Keratinocyte (primary cell): ENCODE results near the gene BAIAP2. TPM values are rescaled to one million over a fixed set of nuclear protein-coding genes. Genes with fewer than 3 reads are reported as not detected.

ENCODE experiments used
- DNase-seq: peaks from one replicate; pipeline ENCODE4 v3.0.0-alpha.2; 2011; ENCODE audit warnings: low read depth, missing footprints, low spot score
- FAIRE-seq: peaks from 2 replicates; lab custom pipeline; 2011; peaks lifted over from hg19 to GRCh38; lab: Jason Lieb, UNC
- H2AFZ ChIP-seq: 2 replicates; pipeline ENCODE4 v1.6.0; 2012; ENCODE audit warnings: low read length, control low read depth, inconsistent platforms; ENCODE audit not compliant: control insufficient read depth
- H3K27ac ChIP-seq: 2 replicates; pipeline ENCODE4 v1.5.1; 2011; ENCODE audit warnings: low read length; ENCODE audit not compliant: control insufficient read depth, insufficient read depth
- H3K27me3 ChIP-seq: 3 replicates; pipeline ENCODE4 v1.6.0; 2011; ENCODE audit warnings: low read length; ENCODE audit not compliant: control insufficient read depth, insufficient read depth; ENCODE audit errors: extremely low read depth
- H3K36me3 ChIP-seq, 2 experiments: 2 replicates in 1 of 2; 3 replicates in 1 of 2; pipeline ENCODE4 v1.5.1; 2011; ENCODE audit warnings: low read length in 2 of 2, mild to moderate bottlenecking in 1 of 2; ENCODE audit not compliant: control insufficient read depth in 2 of 2, insufficient read depth in 2 of 2; ENCODE audit errors: extremely low read depth in 1 of 2
- H3K4me1 ChIP-seq: 3 replicates; pipeline ENCODE4 v1.5.1; 2011; ENCODE audit warnings: low read length; ENCODE audit not compliant: control insufficient read depth, insufficient read depth; ENCODE audit errors: extremely low read depth
- H3K4me2 ChIP-seq: 3 replicates; pipeline ENCODE4 v1.6.0; 2011; ENCODE audit warnings: low read depth, low read length; ENCODE audit not compliant: control insufficient read depth, insufficient read depth; ENCODE audit errors: extremely low read depth
- H3K4me3 ChIP-seq, 3 experiments: fragments of 200-600 bp in 1 of 3; sonication (generic) in 1 of 3; 2 replicates in 2 of 3; 3 replicates in 1 of 3; pipeline ENCODE4 v1.5.1; 2011 to 2016; ENCODE audit warnings: low read length in 3 of 3, mild to moderate bottlenecking in 3 of 3, control low read depth in 2 of 3, inconsistent platforms in 1 of 3, low read depth in 1 of 3, mixed read lengths in 1 of 3, mixed run types in 1 of 3, moderate library complexity in 1 of 3; ENCODE audit not compliant: control insufficient read depth in 2 of 3, insufficient read depth in 2 of 3; ENCODE audit errors: extremely low read depth in 1 of 3
- H3K79me2 ChIP-seq: 2 replicates; pipeline ENCODE4 v1.6.0; 2012; ENCODE audit warnings: low read length; ENCODE audit not compliant: control insufficient read depth, insufficient read depth
- H3K9ac ChIP-seq: 3 replicates; pipeline ENCODE4 v1.6.0; 2011; ENCODE audit warnings: low read length; ENCODE audit not compliant: control insufficient read depth, insufficient read depth; ENCODE audit errors: extremely low read depth
- H3K9me1 ChIP-seq: 3 replicates; pipeline ENCODE4 v1.6.0; 2011; ENCODE audit warnings: low read length; ENCODE audit not compliant: control insufficient read depth, insufficient read depth; ENCODE audit errors: extremely low read depth
- H3K9me3 ChIP-seq: 2 replicates; pipeline ENCODE4 v1.5.1; 2012; ENCODE audit warnings: low read depth, low read length; ENCODE audit not compliant: control insufficient read depth
- H4K20me1 ChIP-seq: 3 replicates; pipeline ENCODE4 v1.6.0; 2011; ENCODE audit warnings: low read length; ENCODE audit not compliant: control insufficient read depth, insufficient read depth; ENCODE audit errors: extremely low read depth
- CTCF ChIP-seq, 3 experiments: IDR thresholded peaks in 1 of 3; conservative IDR thresholded peaks in 1 of 3; optimal IDR thresholded peaks in 1 of 3; 2 replicates in 2 of 3; 3 replicates in 1 of 3; pipeline versions ENCODE3 to v1.5.1; 2011; ENCODE audit warnings: low read length in 3 of 3, mild to moderate bottlenecking in 3 of 3, moderate library complexity in 2 of 3, control low read depth in 1 of 3, inconsistent platforms in 1 of 3; ENCODE audit not compliant: insufficient read depth in 2 of 3; ENCODE audit errors: extremely low read depth in 1 of 3
- EZH2 ChIP-seq: IDR thresholded peaks from one replicate; pipeline ENCODE4 v1.6.1; 2012; ENCODE audit warnings: inconsistent platforms, mild to moderate bottlenecking, low read length, moderate library complexity
- dilution Hi-C: fragments of 300-500 bp; cut with MboI; formaldehyde crosslinking; loops from one replicate; pipeline ENCODE4 v1.7.0; 2020; ENCODE audit warnings: low sequenced_read_pairs; ENCODE audit not compliant: extremely low pct_ligation_motif_present
- polyA plus RNA-seq, 5 experiments: library from polyadenylated mRNA; depleted of rRNA in 3 of 5; stranded (reverse) in 3 of 5; stranded (forward) in 1 of 5; unstranded in 1 of 5; fragments of >200 nt; gene quantifications; 1 replicate in 1 of 5; 2 replicates in 3 of 5; 3 replicates in 1 of 5; pipeline versions ENCODE4 v1.2.1 to v1.2.3, GENCODE V29; 2011 to 2012; ENCODE audit warnings: missing spikeins in 2 of 5, low read depth in 1 of 5, low replicate concordance in 1 of 5

Gene BAIAP2
- polyA plus RNA-seq, 1 donor (not counting 4 experiments of a cell fraction or from before 2014, with no cell fraction given) = 56.7 TPM

- H3K4me2 ChIP-seq = no peak overlapping the region
- no peaks in the 10 kb centered on the region for H3K79me2 ChIP-seq
- H3K4me1 ChIP-seq = no peaks in the 10 kb centered on the region
- H3K9me3 ChIP-seq = no peaks in the 10 kb centered on the region
- dilution Hi-C loops = no loop called here
- no peak overlapping the region for H3K4me3 ChIP-seq
- no peak overlapping the region for H2AFZ ChIP-seq
- no peaks in the 10 kb centered on the region for H3K9me1 ChIP-seq
- TF ChIP-seq EZH2 (no peak), CTCF (optimal IDR thresholded peaks at IDR 0.05 in 1 of 3, IDR thresholded peaks at IDR 0.05 in 1 of 3, conservative IDR thresholded peaks at IDR 0.05 in 1 of 3; ENCODE audit: extremely low read depth in 1 of 3, insufficient read depth in 2 of 3, low read length in 3 of 3) (no peak)
- no peak overlapping the region for H3K27ac ChIP-seq
- no peak for FAIRE-seq
- DNase-seq = no peak
- H4K20me1 ChIP-seq = no peaks in the 10 kb centered on the region
- peaks cover 14% of the 10 kb centered on the region for H3K27me3 ChIP-seq
- no peak overlapping the region for H3K9ac ChIP-seq
- no peaks in the 10 kb centered on the region for H3K36me3 ChIP-seq
These were observed 120.0 kb downstream of the BAIAP2 start for GRCh38 chr17:81154961-81155360.

DNA sequence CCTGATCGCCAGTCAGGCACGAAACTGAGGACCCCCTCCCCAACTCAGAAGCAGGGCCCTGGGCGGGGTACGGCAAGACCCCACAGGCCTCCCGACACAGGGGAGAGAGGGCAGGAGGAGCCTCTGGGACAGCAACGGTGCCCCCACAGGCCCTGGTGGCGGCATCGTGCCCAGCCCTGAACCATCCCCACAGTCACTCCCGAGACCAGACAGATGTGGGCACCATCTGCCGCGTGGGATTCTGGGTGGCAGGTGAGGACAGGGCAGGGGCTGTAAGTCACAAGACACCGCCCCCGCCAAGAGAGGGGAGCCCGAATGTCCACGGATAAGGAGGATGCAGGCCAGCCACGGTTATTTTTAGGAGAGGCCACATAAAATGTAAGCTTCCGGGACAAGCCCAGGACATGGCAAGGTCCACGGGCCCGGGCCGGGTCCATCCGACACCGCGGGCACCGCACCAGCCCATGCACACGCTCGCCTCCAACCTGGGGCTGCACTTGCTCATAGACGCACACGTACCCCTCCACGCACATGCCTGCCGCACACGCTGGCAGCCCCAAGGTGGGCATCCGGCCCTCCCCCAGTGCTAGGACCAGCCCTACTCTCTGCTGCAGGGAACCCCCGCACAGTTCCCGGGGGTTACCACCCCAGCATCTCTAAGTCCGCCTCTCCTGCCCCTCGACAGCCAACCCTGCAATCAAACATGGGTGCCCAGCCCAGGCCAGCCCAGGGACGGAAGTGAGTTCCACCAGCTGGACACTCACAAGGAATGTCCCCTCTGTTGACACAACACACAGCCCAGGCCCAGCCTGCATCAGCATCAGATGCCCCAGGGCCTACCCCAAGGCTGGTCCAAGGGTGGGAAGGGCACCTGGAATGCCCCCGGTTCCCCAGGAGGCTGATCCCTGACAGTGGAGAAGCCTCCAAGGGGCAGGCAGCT lies 122.2 kb downstream of the BAIAP2 start:
- Histone ChIP-seq H4K20me1 (no peaks in the 10 kb centered on the region), H3K36me3 (no peaks in the 10 kb centered on the region), H3K4me3 (no peak overlapping the region), H2AFZ (no peak overlapping the region), H3K9ac (no peak overlapping the region), H3K4me1 (no peaks in the 10 kb centered on the region), H3K9me3 (no peaks in the 10 kb centered on the region), H3K4me2 (no peak overlapping the region), H3K27ac (no peak overlapping the region), H3K79me2 (no peaks in the 10 kb centered on the region), H3K9me1 (no peaks in the 10 kb centered on the region), H3K27me3 (peaks cover 4% of the 10 kb centered on the region)
- TF ChIP-seq CTCF (optimal IDR thresholded peaks at IDR 0.05 in 1 of 3, IDR thresholded peaks at IDR 0.05 in 1 of 3, conservative IDR thresholded peaks at IDR 0.05 in 1 of 3; ENCODE audit: extremely low read depth in 1 of 3, insufficient read depth in 2 of 3, low read length in 3 of 3) = no peak
- TF ChIP-seq EZH2 = no peak
- no peak for FAIRE-seq
- DNase-seq = no peak
- dilution Hi-C loops = no loop called here
